ENCODE measurements around the gene FBXL17.
"Not testable (repeated sequence)": the region's sequence is repeated elsewhere in the genome, so short reads cannot be mapped to it uniquely, and the experiment has no call there.

Gene FBXL17

GRCh38 chr5:108381954-108382783, at the start of gene FBXL17:
Gene FBXL17, minus strand, starts transcription at chr5:108382098.
- DNase-seq (ENCODE audit: low spot score), result peak; percentile 86

GRCh38 chr5:108430931-108431608, 49.2 kb upstream of the FBXL17 start:
- DNase-seq (ENCODE audit: low spot score), result no peak

GRCh38 chr5:108421713-108422112, 39.8 kb upstream of the FBXL17 start:
- DNase-seq (ENCODE audit: low spot score), result no peak

- DNase-seq (ENCODE audit: low spot score), result no peak
Observed at GRCh38 chr5:108420755-108421154, 38.9 kb upstream of the FBXL17 start.

GRCh38 chr5:108420158-108420557, 38.3 kb upstream of the FBXL17 start:
- DNase-seq (ENCODE audit: low spot score), result no peak

- DNase-seq (ENCODE audit: low spot score), result no peak
Observed at GRCh38 chr5:108418197-108418596, 36.3 kb upstream of the FBXL17 start.

GRCh38 chr5:108417166-108417670, 35.3 kb upstream of the FBXL17 start:
- DNase-seq (ENCODE audit: low spot score), result no peak

- DNase-seq (ENCODE audit: low spot score), result no peak
Observed at GRCh38 chr5:108415726-108416125, 33.8 kb upstream of the FBXL17 start.

GRCh38 chr5:108409786-108410185, 27.9 kb upstream of the FBXL17 start:
- DNase-seq (ENCODE audit: low spot score), result no peak

- DNase-seq (ENCODE audit: low spot score), result not testable (repeated sequence)
Observed at GRCh38 chr5:108405201-108405600, 23.3 kb upstream of the FBXL17 start.

- no peak for DNase-seq (ENCODE audit: low spot score)
Observed at GRCh38 chr5:108398964-108399363, 17.1 kb upstream of the FBXL17 start.

- not testable (repeated sequence) for DNase-seq (ENCODE audit: low spot score)
Observed at GRCh38 chr5:108396837-108397236, 14.9 kb upstream of the FBXL17 start.

- no peak for DNase-seq (ENCODE audit: low spot score)
Observed at GRCh38 chr5:108387758-108388157, 5.9 kb upstream of the FBXL17 start.

GRCh38 chr5:108386345-108387061, 4.6 kb upstream of the FBXL17 start:
- no peak for DNase-seq (ENCODE audit: low spot score)

GRCh38 chr5:108384741-108385140, 2.8 kb upstream of the FBXL17 start:
- DNase-seq (ENCODE audit: low spot score), result no peak

- no peak for DNase-seq (ENCODE audit: low spot score)
Observed at GRCh38 chr5:108382784-108383330, 959 bp upstream of the FBXL17 start.

GRCh38 chr5:108381350-108381953, 446 bp downstream of the FBXL17 start:
- DNase-seq (ENCODE audit: low spot score), result peak; percentile 59

- peak; percentile 14 for DNase-seq (ENCODE audit: low spot score)
Observed at GRCh38 chr5:108380531-108381349, 1.2 kb downstream of the FBXL17 start.

GRCh38 chr5:108379722-108380530, 2.0 kb downstream of the FBXL17 start:
- DNase-seq (ENCODE audit: low spot score), result no peak

GRCh38 chr5:108375768-108376167, 6.1 kb downstream of the FBXL17 start:
- DNase-seq (ENCODE audit: low spot score), result no peak
